ENCODE results near the gene RAMP3.

DNA sequence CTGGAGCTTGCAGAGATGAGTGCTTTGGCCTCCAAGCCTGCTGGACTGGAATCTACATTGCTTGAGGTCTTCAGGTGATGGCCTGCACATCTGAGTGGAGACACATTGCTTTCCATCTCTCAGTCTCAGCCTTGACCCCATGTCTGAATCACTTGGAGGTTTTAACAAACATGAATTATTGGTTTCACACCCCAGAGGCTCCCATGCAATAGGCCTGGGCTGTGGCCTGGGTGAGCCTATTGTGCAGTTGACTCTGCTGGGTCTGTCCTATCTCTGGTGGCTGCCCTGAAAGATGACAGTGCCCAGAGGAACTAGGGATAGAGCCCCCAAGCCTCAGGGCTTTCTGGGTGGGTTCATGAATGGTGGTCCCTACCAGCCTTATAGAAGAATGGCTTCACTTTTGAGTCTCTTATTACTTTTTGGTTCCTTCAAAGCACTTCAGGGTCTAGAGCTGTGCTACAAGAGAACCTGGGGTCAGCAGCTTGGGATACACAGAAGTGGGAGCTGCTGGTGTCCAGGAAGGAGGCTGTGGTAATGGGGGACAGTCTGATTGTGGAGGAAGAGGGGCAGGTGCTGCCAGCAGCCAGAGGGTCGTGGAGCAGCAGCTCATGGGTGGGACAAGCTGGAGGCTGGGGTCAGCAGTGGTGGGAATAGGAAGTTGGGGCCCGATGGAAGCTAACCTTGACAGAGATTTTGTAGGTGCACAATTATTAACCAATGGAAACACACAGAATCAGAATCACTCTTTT is 5.5 kb downstream of the RAMP3 start:
- TF ChIP-seq CTCF (conservative IDR thresholded peaks at IDR 0.05; ENCODE audit: low read depth, low read length) (no peak), EZH2 (IDR thresholded peaks at IDR 0.05; ENCODE audit: borderline replicate concordance, low read depth, low read length, poor library complexity, severe bottlenecking) (no peak)
